Uterus (tissue), 4 donors: Measurements from ENCODE around the gene PTPRM. TPM values are rescaled to one million over a fixed set of nuclear protein-coding genes. Genes with fewer than 3 reads are reported as not detected.

ENCODE experiments used
- DNase-seq, 2 donors: peaks; one replicate each; pipeline ENCODE4 v3.0.0-alpha.2; 2019 to 2020
- H3K27ac ChIP-seq, 2 donors: fragments of 200-600 bp; sonication (generic); 1 replicate in 1 of 2; 2 replicates in 1 of 2; pipeline ENCODE4 v1.5.1; 2016 to 2018
- H3K27me3 ChIP-seq, 2 donors: fragments of 200-600 bp; sonication (generic); one replicate each; pipeline ENCODE4 v1.5.1; 2018 to 2019; ENCODE audit warnings: control low read depth in 1 of 2
- H3K36me3 ChIP-seq, 2 donors: fragments of 200-600 bp; sonication (generic); one replicate each; pipeline ENCODE4 v1.5.1; 2019; ENCODE audit warnings: control low read depth in 1 of 2
- H3K4me1 ChIP-seq, 2 donors: fragments of 200-600 bp; sonication (generic); one replicate each; pipeline ENCODE4 v1.5.1; 2018 to 2019; ENCODE audit warnings: control low read depth in 1 of 2
- H3K4me3 ChIP-seq, 2 donors: fragments of 200-600 bp; sonication (generic); 1 replicate in 1 of 2; 2 replicates in 1 of 2; pipeline ENCODE4 v1.5.1; 2018 to 2019; ENCODE audit warnings: mild to moderate bottlenecking in 1 of 2
- H3K9me3 ChIP-seq, 2 donors: fragments of 200-600 bp; sonication (generic); one replicate each; pipeline ENCODE4 v1.5.1; 2019; ENCODE audit warnings: control low read depth in 1 of 2
- CTCF ChIP-seq, 4 experiments: fragments of 200-600 bp in 2 of 4; fragments of 450-650 bp in 2 of 4; sonication (generic) in 2 of 4; IDR thresholded peaks; one replicate each; pipeline ENCODE4 v1.5.1; 2016 to 2019; ENCODE audit warnings: antibody characterized with exemption in 4 of 4, mild to moderate bottlenecking in 2 of 4, moderate library complexity in 1 of 4
- POLR2A ChIP-seq, 2 donors: fragments of 450-650 bp; IDR thresholded peaks; one replicate each; pipeline ENCODE4 v1.6.1; 2016; ENCODE audit warnings: antibody characterized with exemption in 2 of 2, mild to moderate bottlenecking in 1 of 2, moderate library complexity in 1 of 2
- intact Hi-C: fragments of 100-400 bp; cut with DNase I; formaldehyde crosslinking; loops from one replicate; pipeline ENCODE4 v1.15.1; 2023; ENCODE audit warnings: low total_unique reads
- total RNA-seq, 4 donors: library from RNA; depleted of rRNA in 3 of 4; stranded (reverse); fragments of >200 nt in 3 of 4; gene quantifications; one replicate each; pipeline versions ENCODE4 v1.1.0 to v1.2.4, GENCODE V29; 2014 to 2023
- donor health status: DM: yes; HTN: yes; CAD: no.

Gene PTPRM
- total RNA-seq, 4 donors from 2014 or later = 62.0 to 127 (median 85.7) TPM

GRCh38 chr18:7940379-7940778 lies 373.3 kb downstream of the PTPRM start:
- H3K4me3 ChIP-seq = no peak overlapping the region
- intact Hi-C loops = no loop called here
- no peaks in the 10 kb centered on the region for H3K36me3 ChIP-seq
- H3K4me1 ChIP-seq = no peaks in the 10 kb centered on the region
- no peak for DNase-seq
- no peak for TF ChIP-seq CTCF (IDR thresholded peaks at IDR 0.05)
- TF ChIP-seq POLR2A (IDR thresholded peaks at IDR 0.05) = no peak
- H3K27me3 ChIP-seq = no peaks in the 10 kb centered on the region
- no peak overlapping the region for H3K27ac ChIP-seq
- no peaks in the 10 kb centered on the region for H3K9me3 ChIP-seq

- TF ChIP-seq CTCF (IDR thresholded peaks at IDR 0.05) (no peak), POLR2A (IDR thresholded peaks at IDR 0.05) (no peak)
- DNase-seq = no peak
- Histone ChIP-seq H3K36me3 (no peaks in the 10 kb centered on the region), H3K9me3 (no peaks in the 10 kb centered on the region), H3K4me1 (no peaks in the 10 kb centered on the region), H3K4me3 (no peak overlapping the region), H3K27me3 (no peaks in the 10 kb centered on the region), H3K27ac (no peak overlapping the region)
- intact Hi-C loops = no loop called here
Observed at GRCh38 chr18:7940971-7941370, 373.9 kb downstream of the PTPRM start.

DNA sequence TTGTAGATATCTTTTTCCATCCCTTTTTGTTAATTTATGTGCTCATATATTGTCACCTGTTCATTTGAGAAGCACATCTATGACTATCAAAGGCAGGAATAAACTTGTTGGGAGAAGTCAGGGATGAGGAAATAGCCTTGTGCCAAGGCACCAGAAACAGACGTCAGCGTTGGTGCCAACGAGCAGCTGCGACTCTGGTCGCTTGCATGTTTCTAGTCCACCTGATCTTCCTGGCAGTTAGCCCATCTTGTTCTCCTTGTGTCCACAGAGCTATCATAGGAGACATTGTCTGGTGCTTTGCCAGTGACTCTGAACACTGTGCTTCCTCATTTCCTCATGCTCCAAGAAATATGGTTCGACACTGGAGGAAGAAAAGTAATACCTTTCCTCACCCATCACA lies 374.4 kb downstream of the PTPRM start:
- Histone ChIP-seq H3K27ac (no peak overlapping the region), H3K4me1 (no peaks in the 10 kb centered on the region), H3K36me3 (no peaks in the 10 kb centered on the region), H3K4me3 (no peak overlapping the region), H3K27me3 (no peaks in the 10 kb centered on the region), H3K9me3 (no peaks in the 10 kb centered on the region)
- TF ChIP-seq POLR2A (IDR thresholded peaks at IDR 0.05) = no peak
- no peak for TF ChIP-seq CTCF (IDR thresholded peaks at IDR 0.05)
- intact Hi-C loops = no loop called here
- DNase-seq = no peak

- DNase-seq = peak in 1 of 2 donors; percentile 27
- H3K27ac ChIP-seq = peak overlapping the region; percentile 59 to 80
- intact Hi-C loops = no loop called here
Observed at GRCh38 chr18:7945882-7946281, 378.8 kb downstream of the PTPRM start.

More at GRCh38 chr18:7945882-7946281, 378.8 kb downstream of the PTPRM start:
- H3K36me3 ChIP-seq = no peaks in the 10 kb centered on the region
- H3K27me3 ChIP-seq = no peaks in the 10 kb centered on the region
- H3K9me3 ChIP-seq = no peaks in the 10 kb centered on the region
- no peaks in the 10 kb centered on the region for H3K4me1 ChIP-seq
- H3K4me3 ChIP-seq = no peak overlapping the region
- no peak for TF ChIP-seq POLR2A (IDR thresholded peaks at IDR 0.05)
- no peak for TF ChIP-seq CTCF (IDR thresholded peaks at IDR 0.05)
